K562 (cell line): ENCODE results near the gene FLVCR2. TPM values are rescaled to one million over a fixed set of nuclear protein-coding genes. Genes with fewer than 3 reads are reported as not detected.

ENCODE experiments used
- ATAC-seq: fragments of 200-7000 bp; cut with Tn5 transposase; 3 replicates; pipeline ENCODE4 v1.9.1; 2020; ENCODE audit warnings: moderate library complexity
- BruUV-seq: library from RNA; stranded (reverse); fragments of 400-500 nt; replicated peaks from 2 replicates; lab custom pipeline; 2021; lab: Mats Ljungman, UMichigan
- CTCF ChIA-PET: fragments of 300-600 bp; formaldehyde crosslinking; extraction: SDS; loops from one replicate; lab custom pipeline; 2021; ENCODE audit warnings: low intra/inter-chr PET ratio; lab: Yijun Ruan, JAX
- POLR2A ChIA-PET: fragments of 300-600, 350-650 bp; sonication (Branson Sonifier 250); formaldehyde crosslinking; extraction: SDS; loops from one replicate; lab custom pipeline; 2021; ENCODE audit warnings: antibody characterized with exemption, inconsistent platforms; lab: Yijun Ruan, JAX
- DNase-seq, 4 experiments: peaks; one replicate each; pipeline versions ENCODE4 v3.0.0 to v3.0.0-alpha.2; 2011 to 2018; ENCODE audit warnings: low spot score in 3 of 4, mixed read lengths in 3 of 4; ENCODE audit errors: extremely low read depth in 1 of 4
- FAIRE-seq: peaks from 2 replicates; lab custom pipeline; 2011; peaks lifted over from hg19 to GRCh38; lab: Jason Lieb, UNC
- H2AFZ ChIP-seq: 2 replicates; pipeline ENCODE4 v1.6.0; 2011; ENCODE audit warnings: low read depth, low read length, control low read depth, inconsistent platforms
- H3K27ac ChIP-seq: fragments of 200-600 bp; 3 replicates; pipeline ENCODE4 v1.8.0; 2011; ENCODE audit warnings: low read depth, mild to moderate bottlenecking, control low read depth, inconsistent platforms, low read length, moderate library complexity, mixed read lengths; ENCODE audit errors: extremely low read depth
- H3K27me3 ChIP-seq, 2 experiments: fragments of 300-600 bp in 1 of 2; 2 replicates in 1 of 2; 3 replicates in 1 of 2; pipeline versions ENCODE4 v1.6.0 to v1.8.0; 2011; ENCODE audit warnings: inconsistent platforms in 2 of 2, low read length in 2 of 2, mild to moderate bottlenecking in 1 of 2, mixed read lengths in 1 of 2, moderate library complexity in 1 of 2; ENCODE audit not compliant: control insufficient read depth in 2 of 2, insufficient read depth in 2 of 2
- H3K36me3 ChIP-seq: fragments of 300-600 bp; 3 replicates; pipeline ENCODE4 v1.8.0; 2011; ENCODE audit warnings: mild to moderate bottlenecking, low read length, inconsistent platforms; ENCODE audit not compliant: control insufficient read depth, insufficient read depth
- H3K4me1 ChIP-seq, 2 experiments: fragments of 200-600 bp in 1 of 2; replicated peaks in 1 of 2; 2 replicates in 1 of 2; 3 replicates in 1 of 2; pipeline versions ENCODE4 v1.5.1 to v1.8.0; 2011; ENCODE audit warnings: inconsistent platforms in 2 of 2, low read length in 2 of 2, mild to moderate bottlenecking in 1 of 2, mixed read lengths in 1 of 2, moderate library complexity in 1 of 2; ENCODE audit not compliant: control insufficient read depth in 2 of 2, insufficient read depth in 2 of 2
- H3K4me2 ChIP-seq: 2 replicates; pipeline ENCODE4 v1.6.1; 2011; ENCODE audit warnings: low read length, control low read depth, inconsistent platforms, mixed read lengths; ENCODE audit not compliant: insufficient read depth
- H3K4me3 ChIP-seq: fragments of 200-600 bp; sonication (generic), shearing (Covaris generic); 2 replicates; pipeline ENCODE4 v1.5.1; 2016; ENCODE audit warnings: control low read depth, inconsistent platforms
- H3K79me2 ChIP-seq: fragments of 200-600 bp; 3 replicates; pipeline ENCODE4 v1.8.0; 2011; ENCODE audit warnings: low read length, inconsistent platforms; ENCODE audit not compliant: control insufficient read depth, insufficient read depth
- H3K9ac ChIP-seq, 2 experiments: 2 replicates each; pipeline versions ENCODE4 v1.6.0 to v1.6.1; 2011; ENCODE audit warnings: low read depth in 2 of 2, low read length in 2 of 2, control low read depth in 1 of 2, inconsistent platforms in 1 of 2, mild to moderate bottlenecking in 1 of 2, mixed read lengths in 1 of 2; ENCODE audit not compliant: insufficient read depth in 1 of 2
- H3K9me1 ChIP-seq: one replicate; pipeline ENCODE4 v1.6.0; 2011; ENCODE audit warnings: inconsistent platforms, mild to moderate bottlenecking, low read length, moderate library complexity; ENCODE audit not compliant: control insufficient read depth, insufficient read depth
- H3K9me3 ChIP-seq: replicated peaks from 2 replicates; pipeline ENCODE4 v1.5.1; 2011; ENCODE audit warnings: low read depth, low read length, inconsistent platforms; ENCODE audit not compliant: control insufficient read depth, insufficient read depth
- H4K20me1 ChIP-seq: replicated peaks from 2 replicates; pipeline ENCODE4 v1.6.1; 2011; ENCODE audit warnings: low read length, inconsistent platforms, mixed read lengths; ENCODE audit not compliant: control insufficient read depth, insufficient read depth
- FOS ChIP-seq: IDR thresholded peaks from 3 replicates; pipeline ENCODE4 v1.6.1; 2011; ENCODE audit not compliant: insufficient read length; ENCODE audit errors: extremely low read depth
- HNRNPLL ChIP-seq: fragments of 200-400 bp; formaldehyde crosslinking; IDR thresholded peaks from 2 replicates; pipeline ENCODE4 v1.6.1; 2017; ENCODE audit warnings: low read length, low read depth, mild to moderate bottlenecking; ENCODE audit not compliant: poor library complexity, severe bottlenecking
- TOE1 ChIP-seq, 2 experiments: fragments of 450-650 bp in 1 of 2; sonication (generic) in 1 of 2; formaldehyde crosslinking in 1 of 2; IDR thresholded peaks; 2 replicates each; pipeline versions ENCODE4 v1.7.1 to v1.8.0; 2016 to 2022; ENCODE audit warnings: borderline replicate concordance in 2 of 2, mild to moderate bottlenecking in 2 of 2, antibody characterized with exemption in 1 of 2, inconsistent platforms in 1 of 2, low read depth in 1 of 2, missing genetic modification reagents in 1 of 2, moderate library complexity in 1 of 2
- WGBS: fragments of 100-300 bp; shearing (Covaris generic); methylation state at CpG from one replicate; pipeline ENCODE4 v1.1.6; 2016; ENCODE audit warnings: low coverage, mixed read lengths; ENCODE audit not compliant: insufficient coverage; ENCODE audit errors: missing lambda C conversion rate; 5-methylcytosine and 5-hydroxymethylcytosine counted together
- in situ Hi-C: fragments of 300-500 bp; cut with MboI; formaldehyde crosslinking; loops from 4 replicates; pipeline ENCODE4 v1.15.0; 2018; ENCODE audit warnings: inconsistent platforms, mixed read lengths
- intact Hi-C: fragments of 100-400 bp; cut with micrococcal nuclease; formaldehyde crosslinking; loops from 2 replicates; pipeline ENCODE4 v1.14.2; 2022
- polyA plus RNA-seq, 8 experiments: library from polyadenylated mRNA; depleted of rRNA in 4 of 8; stranded (reverse) in 5 of 8; unstranded in 3 of 8; fragments of >200 nt; fragmentation: Nextera tagmentation in 2 of 8; fragmentation: Illumina TruSeq in 1 of 8; extraction: Ambion mirVana in 2 of 8; extraction: Trizol in 1 of 8; gene quantifications; 2 replicates each; pipeline versions ENCODE4 v1.2.1 to v1.2.3, GENCODE V29; 2011 to 2014; ENCODE audit warnings: inconsistent platforms in 1 of 8, missing spikeins in 1 of 8
- total RNA-seq, 7 experiments: library from RNA; depleted of rRNA in 6 of 7; stranded (reverse); fragments of >200 nt in 6 of 7; fragmentation: Illumina TruSeq in 2 of 7; extraction: Trizol in 2 of 7; gene quantifications; 2 replicates each; pipeline versions ENCODE4 v1.2.1 to v1.2.3, GENCODE V29; 2011 to 2021; ENCODE audit warnings: low replicate concordance in 1 of 7
- TF ChIP-seq, protein P1 (sequence below): fragments of 450-650 bp; IDR thresholded peaks from 2 replicates; pipeline ENCODE4 v1.6.1; 2016; ENCODE audit warnings: borderline replicate concordance

FLVCR2 gene
- total and polyA plus RNA-seq, 9 of the 15 experiments (the other 6 are each of a cell fraction or from before 2014, with no cell fraction given) = 1.5 TPM; not detected in 8

GRCh38 chr14:75578786-75579337, 442 bp downstream of the FLVCR2 start:
- Histone ChIP-seq H2AFZ (no peak overlapping the region), H4K20me1 (no peaks in the 10 kb centered on the region), H3K27ac (no peak overlapping the region), H3K4me1 (peaks cover 0 to 14% of the 10 kb centered on the region in 2 experiments; a peak in 2 of 5 replicates), H3K9ac (no peak overlapping the region), H3K4me3 (no peak overlapping the region), H3K4me2 (peak overlapping the region; percentile 40; the same call in 1 of the 2 replicates), H3K79me2 (no peaks in the 10 kb centered on the region), H3K36me3 (no peaks in the 10 kb centered on the region), H3K27me3 (peaks cover 2 to 26% of the 10 kb centered on the region in 2 experiments; a peak in 4 of 5 replicates), H3K9me1 (no peaks in the 10 kb centered on the region)
- DNase-seq = peak in 1 of 4 experiments; percentile 3
- in situ Hi-C loops = loop anchor here (5.0 to 10.0 kb wide), 2 partner anchors 73 to 406 kb away; partner anchors contain the start of genes IFT43 and TGFB3
- intact Hi-C loops = loop anchor here (5.0 kb wide), 1 partner anchor 403 kb away; the partner anchor contains the start of gene TGFB3
- ChIA-PET POLR2A (interaction anchor here (0.7 kb wide), 1 partner anchor 373 kb away, joined by 3 read pairs; no protein-coding TSS in a partner anchor), CTCF (interaction anchor here (1.3 to 1.8 kb wide), 2 partner anchors 75 to 76 kb away, joined by 3 to 20 read pairs; no protein-coding TSS in a partner anchor)
- ATAC-seq = peak; percentile 50
- BruUV-seq = no TSS peak
- no peak for FAIRE-seq
- WGBS = 50% methylated on average over 19 of the region's 21 CpGs
- TF ChIP-seq HNRNPLL (peak; percentile 32), FOS (no peak), TOE1 (IDR thresholded peaks at IDR 0.05; ENCODE audit: borderline replicate concordance) (no peak), TOE1 (CRISPR knock-in tag; IDR thresholded peaks at IDR 0.05; ENCODE audit: borderline replicate concordance, low read depth) (no peak)
- TF ChIP-seq, protein P1, sequence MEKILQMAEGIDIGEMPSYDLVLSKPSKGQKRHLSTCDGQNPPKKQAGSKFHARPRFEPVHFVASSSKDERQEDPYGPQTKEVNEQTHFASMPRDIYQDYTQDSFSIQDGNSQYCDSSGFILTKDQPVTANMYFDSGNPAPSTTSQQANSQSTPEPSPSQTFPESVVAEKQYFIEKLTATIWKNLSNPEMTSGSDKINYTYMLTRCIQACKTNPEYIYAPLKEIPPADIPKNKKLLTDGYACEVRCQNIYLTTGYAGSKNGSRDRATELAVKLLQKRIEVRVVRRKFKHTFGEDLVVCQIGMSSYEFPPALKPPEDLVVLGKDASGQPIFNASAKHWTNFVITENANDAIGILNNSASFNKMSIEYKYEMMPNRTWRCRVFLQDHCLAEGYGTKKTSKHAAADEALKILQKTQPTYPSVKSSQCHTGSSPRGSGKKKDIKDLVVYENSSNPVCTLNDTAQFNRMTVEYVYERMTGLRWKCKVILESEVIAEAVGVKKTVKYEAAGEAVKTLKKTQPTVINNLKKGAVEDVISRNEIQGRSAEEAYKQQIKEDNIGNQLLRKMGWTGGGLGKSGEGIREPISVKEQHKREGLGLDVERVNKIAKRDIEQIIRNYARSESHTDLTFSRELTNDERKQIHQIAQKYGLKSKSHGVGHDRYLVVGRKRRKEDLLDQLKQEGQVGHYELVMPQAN = no peak
- TF ChIP-seq, all 486 proteins: peak for 1
- H3K9me3 ChIP-seq = no peaks in the 10 kb centered on the region
